A172 (cell line): Measurements from ENCODE around the gene RNASE9. TPM values are rescaled to one million over a fixed set of nuclear protein-coding genes. Genes with fewer than 3 reads are reported as not detected.
"Not testable (repeated sequence)": the region's sequence is repeated elsewhere in the genome, so short reads cannot be mapped to it uniquely, and the experiment has no call there.

Experiments used
- DNase-seq: peaks from one replicate; pipeline ENCODE4 v3.0.0-alpha.2; 2015; ENCODE audit warnings: low spot score
- total RNA-seq: library from RNA; depleted of rRNA; stranded (reverse); fragments of >200 nt; shearing (Covaris generic); gene quantifications from 2 replicates; pipeline ENCODE4 v1.2.3, GENCODE V29; 2014; rRNA removed

RNASE9 gene
- total RNA-seq, 1 experiment from 2014 or later = not detected

DNA sequence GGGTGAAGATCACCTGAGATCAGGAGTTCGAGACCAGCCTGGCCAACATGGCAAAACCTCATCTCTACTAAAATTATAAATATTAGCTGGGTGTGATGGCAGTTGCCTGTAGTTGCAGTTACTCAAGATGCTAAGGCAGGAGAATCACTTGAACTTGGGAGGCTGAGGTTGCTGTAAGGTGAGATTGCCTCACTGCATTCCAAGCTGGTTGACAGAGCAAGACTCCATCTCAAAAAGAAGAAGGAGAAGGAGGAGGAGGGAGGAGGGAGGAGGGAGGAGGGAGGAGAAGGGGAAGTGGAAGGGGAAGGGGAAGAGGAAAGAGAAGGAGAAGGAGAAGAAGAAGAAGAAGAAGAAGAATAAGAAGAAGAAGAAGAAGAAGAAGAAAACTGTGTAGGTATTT lies 38.5 kb downstream of the RNASE9 start:
- DNase-seq = no peak

- DNase-seq = no peak
Observed at GRCh38 chr14:20516921-20517320, 43.9 kb downstream of the RNASE9 start.

DNA sequence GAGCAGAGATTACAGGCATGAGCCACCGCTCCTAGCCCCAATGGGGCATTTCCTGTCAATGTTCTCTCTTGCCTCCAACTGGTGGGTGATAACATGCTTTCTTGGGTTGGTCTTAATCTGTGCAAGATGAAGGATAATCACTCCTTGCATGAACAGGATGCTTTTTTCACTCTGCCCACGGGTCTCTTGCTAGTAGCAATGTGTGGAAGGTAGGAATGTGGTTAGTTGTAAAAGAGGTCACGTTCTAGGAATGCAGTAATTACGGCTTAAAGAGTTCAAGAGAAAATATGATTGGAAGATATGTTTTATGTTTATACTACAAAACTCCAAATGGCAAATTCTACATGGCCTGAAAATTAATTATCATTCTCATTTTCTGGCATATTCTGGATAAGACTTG lies 45.0 kb downstream of the RNASE9 start:
- DNase-seq = no peak

- no peak for DNase-seq
Observed at GRCh38 chr14:20512177-20512905, 48.5 kb downstream of the RNASE9 start.

DNA sequence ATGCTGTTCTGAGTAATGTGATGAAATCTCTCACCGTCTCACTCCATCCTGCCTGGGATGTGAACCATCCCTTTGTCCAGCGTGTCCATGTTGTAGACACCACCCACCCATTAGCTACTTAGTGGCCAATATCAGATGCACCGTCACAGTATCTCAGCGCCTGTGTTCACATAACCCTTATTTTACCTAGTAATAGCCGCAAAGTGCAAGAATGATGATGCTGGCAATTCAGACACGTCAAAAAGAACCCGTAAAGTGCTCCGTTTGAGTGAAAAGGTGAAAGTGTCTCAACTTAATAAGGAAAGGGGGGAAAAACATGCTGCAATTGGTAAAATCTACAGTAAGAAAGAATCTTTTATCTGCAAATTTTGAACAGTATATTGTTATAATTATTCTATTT lies 52.5 kb downstream of the RNASE9 start:
- no peak for DNase-seq

DNA sequence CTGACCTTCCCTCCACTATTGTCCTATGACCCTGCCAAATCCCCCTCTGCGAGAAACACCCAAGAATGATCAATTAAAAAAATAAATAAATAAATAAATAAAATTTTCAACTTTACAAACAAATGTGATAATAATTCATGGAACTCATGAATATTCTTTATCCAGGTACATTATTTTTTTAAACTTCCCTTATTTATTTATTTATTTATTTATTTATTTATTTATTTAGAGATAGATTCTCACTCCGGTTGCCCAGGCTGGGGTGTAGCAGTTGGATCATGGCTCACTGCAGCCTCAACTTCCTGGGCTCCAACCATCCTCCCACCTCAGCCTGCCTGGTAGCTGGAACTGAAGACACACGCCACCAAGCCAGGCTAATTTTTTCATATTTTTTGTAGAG lies 53.3 kb downstream of the RNASE9 start:
- DNase-seq = not testable (repeated sequence)

- not testable (repeated sequence) for DNase-seq
Observed at GRCh38 chr14:20506752-20507151, 54.1 kb downstream of the RNASE9 start.

DNA sequence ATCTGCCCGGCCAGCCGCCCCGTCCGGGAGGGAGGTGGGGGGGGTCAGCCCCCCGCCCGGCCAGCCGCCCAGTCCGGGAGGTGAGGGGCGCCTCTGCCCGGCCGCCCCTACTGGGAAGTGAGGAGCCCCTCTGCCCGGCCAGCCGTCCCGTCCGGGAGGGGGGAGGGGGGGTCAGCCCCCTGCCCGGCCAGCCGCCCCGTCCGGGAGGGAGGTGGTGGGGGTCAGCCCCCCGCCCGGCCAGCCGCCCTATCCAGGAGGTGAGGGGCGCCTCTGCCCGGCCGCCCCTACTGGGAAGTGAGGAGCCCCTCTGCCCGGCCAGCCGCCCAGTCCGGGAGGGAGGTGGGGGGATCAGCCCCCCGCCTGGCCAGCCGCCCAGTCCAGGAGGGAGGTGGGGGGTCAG lies 54.6 kb downstream of the RNASE9 start:
- DNase-seq = not testable (repeated sequence)

Other genes starting within 250 kb of the RNASE9 start
- 28.6 and 30.3 TPM in 2 replicates for gene CCNB1IP1, start 227.8 kb downstream of the RNASE9 start, total RNA-seq
- gene PARP2, start 217.4 kb downstream of the RNASE9 start, total RNA-seq = 17.5 and 20.1 TPM in 2 replicates
- gene TEP1, start 147.5 kb downstream of the RNASE9 start, total RNA-seq = 4.8 and 9.0 TPM in 2 replicates
- not detected in 2 replicates for gene KLHL33, start 124.9 kb downstream of the RNASE9 start, total RNA-seq
- 33.2 and 54.4 TPM in 2 replicates for gene OSGEP, start 106.2 kb downstream of the RNASE9 start, total RNA-seq
- 96.7 and 99.1 TPM in 2 replicates for gene APEX1, start 105.8 kb downstream of the RNASE9 start, total RNA-seq
- gene PIP4P1, start 99.6 kb downstream of the RNASE9 start, total RNA-seq = 13.5 and 18.7 TPM in 2 replicates
- 41.8 and 43.5 TPM in 2 replicates for gene PNP, start 91.6 kb downstream of the RNASE9 start, total RNA-seq
- not detected in 2 replicates for gene RNASE10, start 55.5 kb downstream of the RNASE9 start, total RNA-seq
- not detected in 2 replicates for gene RNASE11, start 27.0 kb upstream of the RNASE9 start, total RNA-seq
- gene RNASE12, start 30.3 kb upstream of the RNASE9 start, total RNA-seq = not detected in 2 replicates
- not detected in 2 replicates for gene OR6S1, start 80.6 kb upstream of the RNASE9 start, total RNA-seq
- gene RNASE4, start 123.5 kb upstream of the RNASE9 start, total RNA-seq = 0.91 and 1.1 TPM in 2 replicates
- gene ANG, start 127.7 kb upstream of the RNASE9 start, total RNA-seq = 0.07 and 0.17 TPM in 2 replicates
- gene EDDM3A, start 184.8 kb upstream of the RNASE9 start, total RNA-seq = not detected in 2 replicates
- not detected in 2 replicates for gene EDDM3B, start 207.4 kb upstream of the RNASE9 start, total RNA-seq
- gene RNASE6, start 220.2 kb upstream of the RNASE9 start, total RNA-seq = not detected in 2 replicates
- not detected in 2 replicates for gene RNASE1, start 241.8 kb upstream of the RNASE9 start, total RNA-seq